NK-92 (cell line): ENCODE measurements around the gene SLC37A1.

ENCODE experiments used
- DNase-seq: peaks from one replicate; lab custom pipeline; 2025; ENCODE audit not compliant: unreplicated experiment; lab: John Stamatoyannopoulos, UW

SLC37A1 gene

GRCh38 chr21:42591170-42591869 is 77.7 kb downstream of the SLC37A1 start:
- no peak for DNase-seq

- no peak for DNase-seq
These were observed 78.6 kb downstream of the SLC37A1 start for GRCh38 chr21:42592156-42592820.

GRCh38 chr21:42593007-42593814 is 79.6 kb downstream of the SLC37A1 start:
- no peak for DNase-seq

- DNase-seq: no peak
These were observed 81.1 kb downstream of the SLC37A1 start for GRCh38 chr21:42594616-42595282.

- DNase-seq: no peak
These were observed 81.9 kb downstream of the SLC37A1 start for GRCh38 chr21:42595283-42596187.

- DNase-seq: no peak
These were observed 83.0 kb downstream of the SLC37A1 start for GRCh38 chr21:42596657-42597056.

GRCh38 chr21:42597487-42598158 is 84.0 kb downstream of the SLC37A1 start:
- DNase-seq: no peak

GRCh38 chr21:42598159-42598735 is 84.6 kb downstream of the SLC37A1 start:
- DNase-seq: no peak

- no peak for DNase-seq
These were observed 85.8 kb downstream of the SLC37A1 start for GRCh38 chr21:42599486-42599885.

GRCh38 chr21:42599962-42600361 is 86.3 kb downstream of the SLC37A1 start:
- DNase-seq: no peak

- no peak for DNase-seq
These were observed 88.0 kb downstream of the SLC37A1 start for GRCh38 chr21:42601656-42602055.

GRCh38 chr21:42607102-42607501 is 93.5 kb downstream of the SLC37A1 start:
- DNase-seq: no peak

- no peak for DNase-seq
These were observed 94.0 kb downstream of the SLC37A1 start for GRCh38 chr21:42607525-42608102.

- DNase-seq: no peak
These were observed 94.8 kb downstream of the SLC37A1 start for GRCh38 chr21:42608446-42608845.

GRCh38 chr21:42609811-42610210 is 96.2 kb downstream of the SLC37A1 start:
- no peak for DNase-seq

GRCh38 chr21:42611852-42612251 is 98.2 kb downstream of the SLC37A1 start:
- DNase-seq: no peak

GRCh38 chr21:42612390-42612789 is 98.7 kb downstream of the SLC37A1 start:
- no peak for DNase-seq

GRCh38 chr21:42613756-42614155 is 100.1 kb downstream of the SLC37A1 start:
- DNase-seq: no peak

- no peak for DNase-seq
These were observed 100.7 kb downstream of the SLC37A1 start for GRCh38 chr21:42614396-42614795.
